Fibroblast of lung (primary cell): ENCODE data around the gene FBLN1. TPM values are rescaled to one million over a fixed set of nuclear protein-coding genes. Genes with fewer than 3 reads are reported as not detected.

Source experiments
- DNase-seq, 2 donors: peaks; one replicate each; pipeline versions ENCODE4 v3.0.0 to v3.0.0-alpha.2; 2010; ENCODE audit warnings: low read depth in 2 of 2
- H2AFZ ChIP-seq: 2 replicates; pipeline ENCODE4 v1.5.1; 2012; ENCODE audit warnings: low read length, control low read depth, inconsistent platforms
- H3K27ac ChIP-seq: 2 replicates; pipeline ENCODE4 v1.5.1; 2011; ENCODE audit warnings: low read length, control low read depth; ENCODE audit not compliant: insufficient read depth
- H3K27me3 ChIP-seq: 2 replicates; pipeline ENCODE4 v1.5.1; 2011; ENCODE audit warnings: mild to moderate bottlenecking, low read length; ENCODE audit not compliant: control insufficient read depth, insufficient read depth
- H3K36me3 ChIP-seq: 2 replicates; pipeline ENCODE4 v1.5.1; 2011; ENCODE audit warnings: low read length; ENCODE audit not compliant: control insufficient read depth, insufficient read depth
- H3K4me1 ChIP-seq: 2 replicates; pipeline ENCODE4 v1.5.1; 2011; ENCODE audit warnings: low read length; ENCODE audit not compliant: control insufficient read depth, insufficient read depth; ENCODE audit errors: extremely low read depth
- H3K4me2 ChIP-seq: 2 replicates; pipeline ENCODE4 v1.5.1; 2011; ENCODE audit warnings: low read length, control low read depth; ENCODE audit not compliant: insufficient read depth; ENCODE audit errors: extremely low read depth
- H3K4me3 ChIP-seq, 4 experiments: fragments of 200-600 bp in 1 of 4; sonication (generic) in 1 of 4; replicated peaks in 1 of 4; 2 replicates each; pipeline ENCODE4 v1.5.1; 2011 to 2016; ENCODE audit warnings: low read length in 4 of 4, low read depth in 3 of 4, mild to moderate bottlenecking in 3 of 4, control low read depth in 2 of 4, inconsistent platforms in 1 of 4, mixed read lengths in 1 of 4; ENCODE audit not compliant: insufficient read depth in 1 of 4; ENCODE audit errors: control extremely low read depth in 1 of 4
- H3K79me2 ChIP-seq: 2 replicates; pipeline ENCODE4 v1.5.1; 2012; ENCODE audit warnings: mild to moderate bottlenecking, low read length, inconsistent platforms; ENCODE audit not compliant: control insufficient read depth, insufficient read depth
- H3K9ac ChIP-seq: 2 replicates; pipeline ENCODE4 v1.5.1; 2011; ENCODE audit warnings: mild to moderate bottlenecking, low read length, control low read depth; ENCODE audit not compliant: insufficient read depth
- H3K9me3 ChIP-seq: 2 replicates; pipeline ENCODE4 v1.5.1; 2012; ENCODE audit warnings: low read depth, low read length; ENCODE audit not compliant: control insufficient read depth, insufficient read depth
- H4K20me1 ChIP-seq: 2 replicates; pipeline ENCODE4 v1.5.1; 2011; ENCODE audit warnings: low read length; ENCODE audit not compliant: control insufficient read depth, insufficient read depth; ENCODE audit errors: extremely low read depth
- CTCF ChIP-seq, 2 donors: IDR thresholded peaks in 1 of 2; conservative IDR thresholded peaks in 1 of 2; 1 replicate in 1 of 2; 2 replicates in 1 of 2; pipeline ENCODE4 v1.5.1; 2011 to 2012; ENCODE audit warnings: low read length in 2 of 2, control low read depth in 1 of 2, inconsistent platforms in 1 of 2, low read depth in 1 of 2, mild to moderate bottlenecking in 1 of 2
- EZH2 ChIP-seq: IDR thresholded peaks from 2 replicates; pipeline ENCODE4 v1.5.1; 2012; ENCODE audit warnings: low read length, control low read depth, mild to moderate bottlenecking; ENCODE audit errors: missing control alignments
- polyA plus RNA-seq, 2 donors: library from polyadenylated mRNA; depleted of rRNA in 1 of 2; stranded (reverse) in 1 of 2; unstranded in 1 of 2; fragments of >200 nt; gene quantifications; 2 replicates each; pipeline ENCODE4 v1.2.1, GENCODE V29; 2011 to 2012; ENCODE audit warnings: missing spikeins in 1 of 2
- total RNA-seq: library from RNA; depleted of rRNA; stranded (reverse); fragments of >200 nt; gene quantifications from 2 replicates; pipeline ENCODE4 v1.2.1, GENCODE V29; 2014

The FBLN1 gene
- total and polyA plus RNA-seq, 2 donors (not counting 1 experiment from before 2014, with no cell fraction given) = 134 to 270 TPM

- TF ChIP-seq CTCF (conservative IDR thresholded peaks at IDR 0.05 in 1 of 2, IDR thresholded peaks at IDR 0.05 in 1 of 2; ENCODE audit: low read depth in 1 of 2, low read length in 2 of 2) (no peak), EZH2 (no peak)
Measured at GRCh38 chr22:45579806-45580725, 77.4 kb downstream of the FBLN1 start.

GRCh38 chr22:45580726-45581381 is 78.2 kb downstream of the FBLN1 start:
- no peaks in the 10 kb centered on the region for H3K27me3 ChIP-seq
- H3K9me3 ChIP-seq = no peaks in the 10 kb centered on the region
- no peak overlapping the region for H3K9ac ChIP-seq
- no peak overlapping the region for H2AFZ ChIP-seq
- no peak for TF ChIP-seq EZH2
- no peak for TF ChIP-seq CTCF (conservative IDR thresholded peaks at IDR 0.05 in 1 of 2, IDR thresholded peaks at IDR 0.05 in 1 of 2; ENCODE audit: low read depth in 1 of 2, low read length in 2 of 2)
- peaks cover 5% of the 10 kb centered on the region for H3K4me1 ChIP-seq
- H3K27ac ChIP-seq = no peak overlapping the region
- H3K79me2 ChIP-seq = no peaks in the 10 kb centered on the region
- no peaks in the 10 kb centered on the region for H4K20me1 ChIP-seq
- no peak for DNase-seq
- no peaks in the 10 kb centered on the region for H3K36me3 ChIP-seq
- H3K4me2 ChIP-seq = no peak overlapping the region
- no peak overlapping the region for H3K4me3 ChIP-seq

More at GRCh38 chr22:45579806-45580725, 77.4 kb downstream of the FBLN1 start:
- Histone ChIP-seq H4K20me1 (no peaks in the 10 kb centered on the region), H2AFZ (no peak overlapping the region), H3K4me1 (peaks cover 3% of the 10 kb centered on the region), H3K4me3 (no peak overlapping the region), H3K4me2 (no peak overlapping the region), H3K27me3 (no peaks in the 10 kb centered on the region), H3K27ac (no peak overlapping the region), H3K9me3 (no peaks in the 10 kb centered on the region), H3K79me2 (no peaks in the 10 kb centered on the region), H3K36me3 (no peaks in the 10 kb centered on the region), H3K9ac (no peak overlapping the region)
- DNase-seq = no peak

GRCh38 chr22:45581549-45582080 is 78.9 kb downstream of the FBLN1 start:
- Histone ChIP-seq H3K36me3 (no peaks in the 10 kb centered on the region), H3K27ac (no peak overlapping the region), H3K4me1 (peaks cover 5% of the 10 kb centered on the region), H3K79me2 (no peaks in the 10 kb centered on the region), H3K9me3 (no peaks in the 10 kb centered on the region), H3K27me3 (no peaks in the 10 kb centered on the region), H4K20me1 (no peaks in the 10 kb centered on the region), H3K4me2 (no peak overlapping the region), H2AFZ (no peak overlapping the region), H3K9ac (no peak overlapping the region), H3K4me3 (no peak overlapping the region)
- no peak for DNase-seq
- TF ChIP-seq CTCF (conservative IDR thresholded peaks at IDR 0.05 in 1 of 2, IDR thresholded peaks at IDR 0.05 in 1 of 2; ENCODE audit: low read depth in 1 of 2, low read length in 2 of 2) = no peak
- no peak for TF ChIP-seq EZH2
